ENCODE data around the gene ZNF423.
"Not testable (repeated sequence)": the region's sequence is repeated elsewhere in the genome, so short reads cannot be mapped to it uniquely, and the experiment has no call there.

The ZNF423 gene

GRCh38 chr16:49855822-49856671, at the start of gene ZNF423:
ZNF423 (minus strand) TSS chr16:49856112; CDS start chr16:49855774, 338 bp downstream.
- peak; percentile 74 for DNase-seq

GRCh38 chr16:49904348-49905062, 48.6 kb upstream of the ZNF423 start:
- DNase-seq, result no peak

- no peak for DNase-seq
Observed at GRCh38 chr16:49902908-49903307, 47.0 kb upstream of the ZNF423 start.

- no peak for DNase-seq
Observed at GRCh38 chr16:49901711-49902110, 45.8 kb upstream of the ZNF423 start.

- no peak for DNase-seq
Observed at GRCh38 chr16:49900875-49901274, 45.0 kb upstream of the ZNF423 start.

- no peak for DNase-seq
Observed at GRCh38 chr16:49899991-49900695, 44.2 kb upstream of the ZNF423 start.

- no peak for DNase-seq
Observed at GRCh38 chr16:49896447-49896964, 40.6 kb upstream of the ZNF423 start.

GRCh38 chr16:49890876-49891275, 35.0 kb upstream of the ZNF423 start:
- DNase-seq, result no peak

GRCh38 chr16:49889725-49890397, 33.9 kb upstream of the ZNF423 start:
- no peak for DNase-seq

- no peak for DNase-seq
Observed at GRCh38 chr16:49886554-49887094, 30.7 kb upstream of the ZNF423 start.

GRCh38 chr16:49884033-49885015, 28.4 kb upstream of the ZNF423 start:
- no peak for DNase-seq

GRCh38 chr16:49883076-49884014, 27.4 kb upstream of the ZNF423 start:
- no peak for DNase-seq

- DNase-seq, result no peak
Observed at GRCh38 chr16:49881890-49882289, 26.0 kb upstream of the ZNF423 start.

- DNase-seq, result not testable (repeated sequence)
Observed at GRCh38 chr16:49878540-49878939, 22.6 kb upstream of the ZNF423 start.

- peak; percentile 86 for DNase-seq
Observed at GRCh38 chr16:49876716-49877129, 20.8 kb upstream of the ZNF423 start.

- no peak for DNase-seq
Observed at GRCh38 chr16:49875806-49876715, 20.1 kb upstream of the ZNF423 start.

- DNase-seq, result no peak
Observed at GRCh38 chr16:49874613-49875237, 18.8 kb upstream of the ZNF423 start.

GRCh38 chr16:49871824-49872223, 15.9 kb upstream of the ZNF423 start:
- DNase-seq, result not testable (repeated sequence)
